HG02571 (cell line): ENCODE results near the gene FASTKD1.
"Not testable (repeated sequence)": the region's sequence is repeated elsewhere in the genome, so short reads cannot be mapped to it uniquely, and the experiment has no call there.

Source experiments
- ATAC-seq: cut with Tn5 transposase; IDR thresholded peaks from one replicate; pipeline ENCODE4 v1.9.1; 2021; ENCODE audit warnings: mild to moderate bottlenecking, moderate library complexity; ENCODE audit not compliant: unreplicated experiment

FASTKD1 gene

DNA sequence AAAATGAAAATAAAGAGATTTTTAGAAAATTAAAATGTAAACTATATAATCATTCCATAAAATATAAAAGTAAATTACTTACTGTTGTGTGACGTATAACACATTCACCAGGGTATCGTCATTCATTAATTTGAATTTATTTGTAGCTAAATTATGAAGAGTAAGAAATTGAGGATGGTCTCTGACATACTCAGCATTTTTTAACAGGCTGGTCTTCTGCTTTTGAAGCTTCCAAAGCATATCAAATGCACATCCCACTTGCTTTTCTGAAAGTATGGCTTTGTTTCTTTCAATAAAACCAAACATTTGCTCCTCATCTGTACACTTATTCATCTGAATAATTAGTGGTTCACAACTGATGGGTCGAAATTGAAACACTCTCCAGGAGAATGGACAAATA lies 2.1 kb downstream of the FASTKD1 start:
- no peak for ATAC-seq

DNA sequence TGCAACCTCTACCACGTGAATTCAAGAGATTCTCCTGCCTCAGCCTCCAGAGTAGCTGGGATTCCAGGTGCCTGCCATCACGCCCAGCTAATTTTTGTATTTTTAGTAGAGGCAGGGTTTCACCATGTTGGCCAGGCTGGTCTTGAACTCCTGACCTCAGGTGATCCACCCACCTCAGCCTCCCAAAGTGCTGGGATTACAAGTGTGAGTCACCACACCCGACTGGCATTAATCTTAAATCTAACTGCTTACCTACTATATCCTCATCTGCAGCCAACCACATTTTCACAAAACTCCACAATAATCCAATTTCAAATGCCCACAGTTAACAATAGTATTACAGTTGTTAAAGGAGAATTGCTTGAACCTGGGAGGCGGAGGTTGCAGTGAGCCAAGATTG lies 2.9 kb downstream of the FASTKD1 start:
- ATAC-seq = not testable (repeated sequence)

DNA sequence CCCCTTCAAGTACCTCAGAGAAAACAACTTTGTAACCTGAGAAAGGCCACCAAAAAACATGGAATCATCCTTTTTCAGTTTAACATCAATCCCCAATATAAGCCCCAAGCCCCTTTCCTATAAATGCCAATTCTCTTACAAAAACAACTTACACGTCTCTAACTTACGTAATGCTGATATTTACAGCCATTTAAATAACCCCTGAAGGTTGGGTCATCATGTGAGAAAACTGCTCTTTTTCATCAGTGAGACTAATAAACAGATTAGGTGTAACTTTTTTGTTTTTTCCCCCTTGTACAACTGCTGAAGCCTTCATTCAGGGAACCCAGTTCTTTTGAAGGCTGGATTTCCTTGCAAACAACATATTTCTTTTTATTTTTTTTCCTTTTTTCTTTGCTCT lies 3.7 kb downstream of the FASTKD1 start:
- ATAC-seq = no peak

DNA sequence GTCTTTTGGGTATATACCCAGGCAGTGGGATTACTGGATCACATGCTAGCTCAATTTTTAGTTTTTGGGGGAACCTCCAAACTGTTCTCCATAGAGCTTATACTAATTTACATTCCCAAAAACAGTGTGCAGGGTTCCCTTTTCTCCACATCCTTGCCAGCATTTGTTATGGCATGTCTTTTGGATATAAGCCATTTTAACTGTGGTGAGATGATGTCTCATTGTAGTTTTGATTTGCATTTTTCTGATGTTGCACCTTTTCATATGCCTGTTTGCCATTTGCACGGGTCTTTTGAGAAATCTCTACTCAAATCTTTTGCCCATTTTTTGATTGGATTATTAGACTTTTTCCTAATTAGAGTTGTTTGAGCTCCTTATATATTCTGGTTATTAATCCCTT lies 8.0 kb downstream of the FASTKD1 start:
- ATAC-seq = no peak

DNA sequence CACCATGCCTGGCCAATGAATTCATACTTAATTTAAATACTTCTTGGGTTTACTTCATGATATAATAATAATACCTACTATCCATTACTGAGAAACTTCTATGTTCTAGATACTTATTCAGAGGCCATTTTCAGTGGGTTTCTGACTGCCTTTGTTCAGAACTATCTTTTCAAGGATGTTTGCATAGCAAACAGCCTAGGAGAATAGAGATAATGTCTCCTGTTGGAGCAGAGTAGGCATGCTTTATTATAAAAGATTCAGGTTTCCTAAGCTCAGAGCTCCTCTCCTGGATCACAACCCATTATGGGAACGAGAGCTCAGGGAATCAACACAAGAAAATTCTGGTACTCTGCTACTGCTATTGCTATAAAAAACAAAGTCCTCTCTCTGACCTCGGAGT lies 11.1 kb downstream of the FASTKD1 start:
- ATAC-seq = no peak

DNA sequence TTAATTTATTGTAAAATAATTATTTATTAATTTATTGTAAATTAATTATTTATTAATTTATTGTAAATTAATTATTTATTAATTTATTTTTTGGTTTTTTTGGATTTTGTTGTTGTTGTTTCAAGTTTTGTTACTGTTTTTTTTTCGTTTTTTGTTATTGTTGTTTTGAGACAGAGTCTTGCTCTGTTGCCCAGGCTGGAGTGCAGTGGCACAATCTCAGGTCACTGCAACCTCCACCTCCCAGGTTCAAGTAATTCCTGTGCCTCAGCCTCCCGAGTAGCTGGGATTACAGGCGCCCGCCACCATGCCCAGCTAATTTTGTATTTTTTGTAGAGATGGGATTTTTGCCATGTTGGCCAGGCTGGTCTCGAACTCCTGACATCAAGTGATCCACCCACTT lies 11.6 kb downstream of the FASTKD1 start:
- ATAC-seq = not testable (repeated sequence)

DNA sequence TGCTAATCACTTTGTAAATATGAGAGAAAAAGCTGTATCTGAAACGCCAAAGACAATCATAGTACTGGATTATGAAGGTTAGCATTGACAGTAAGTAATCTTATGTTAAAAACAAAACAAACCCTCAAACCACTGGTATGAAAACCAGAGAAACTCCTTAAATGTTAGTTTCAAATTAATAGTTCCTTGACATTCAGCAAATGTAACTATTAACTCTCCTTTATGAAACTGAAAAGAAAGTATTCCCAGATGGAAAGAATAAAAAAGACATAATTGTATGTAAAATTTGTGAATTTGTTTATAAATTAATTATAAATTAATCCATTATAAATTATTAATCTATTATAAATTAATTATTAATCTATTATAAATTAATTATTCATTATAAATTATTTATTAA lies 12.3 kb downstream of the FASTKD1 start:
- ATAC-seq = no peak

DNA sequence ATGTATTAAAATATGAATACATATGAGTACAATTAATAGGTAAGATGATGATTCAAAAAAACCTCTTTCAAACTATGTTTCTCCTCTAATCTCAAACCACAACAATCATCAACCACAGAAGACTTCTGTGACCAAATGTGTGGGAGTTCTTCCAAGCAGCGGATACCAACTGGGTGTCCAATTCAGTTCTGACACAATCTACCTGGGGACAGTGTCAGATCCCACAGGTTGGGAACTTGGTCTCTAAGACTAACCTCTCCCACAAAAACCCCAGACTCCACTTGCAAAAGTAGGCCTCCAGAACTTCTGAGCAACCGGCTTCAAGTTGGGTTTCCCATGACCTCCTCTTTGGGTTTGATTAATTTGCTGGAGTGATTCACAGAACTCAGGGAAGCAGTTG lies 26.9 kb downstream of the FASTKD1 start:
- ATAC-seq = no peak

DNA sequence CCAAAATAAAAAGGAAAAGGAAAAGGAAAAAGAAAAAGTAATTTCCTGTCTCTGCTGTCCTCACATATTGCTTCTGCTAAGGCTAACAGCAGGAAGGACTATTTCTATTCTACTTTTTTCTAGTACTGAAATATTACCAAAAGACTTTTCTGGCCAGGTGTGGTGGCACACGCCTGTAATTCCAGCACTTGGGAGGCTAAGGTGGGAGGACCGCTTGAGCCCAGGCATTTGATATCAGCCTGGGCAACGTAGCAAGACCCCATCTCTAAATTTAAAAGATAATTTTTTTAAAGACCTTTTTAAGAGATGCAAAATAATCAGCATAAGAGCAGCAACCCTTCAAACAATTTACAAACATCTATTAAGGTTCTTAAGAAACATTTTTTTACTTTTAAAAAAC lies 31.2 kb downstream of the FASTKD1 start:
- ATAC-seq = no peak

DNA sequence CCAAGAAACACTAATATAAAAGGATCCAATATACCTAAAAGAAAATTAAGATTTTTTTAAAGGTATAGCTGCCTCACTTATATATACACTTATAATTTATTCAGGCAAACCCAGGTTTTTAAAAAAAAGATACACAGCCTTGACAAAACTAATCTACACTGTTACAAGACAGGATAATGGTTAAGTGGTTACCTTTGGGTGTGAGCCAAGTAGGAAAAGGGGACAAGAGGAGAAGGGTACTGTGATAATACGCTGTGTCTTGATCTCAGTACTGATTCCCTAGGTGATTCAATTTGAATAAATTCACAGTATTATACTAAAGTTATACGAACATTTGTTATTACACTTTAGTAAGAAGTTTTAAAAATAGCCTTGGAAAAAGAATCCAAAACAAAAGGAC lies 33.5 kb downstream of the FASTKD1 start:
- ATAC-seq = no peak

DNA sequence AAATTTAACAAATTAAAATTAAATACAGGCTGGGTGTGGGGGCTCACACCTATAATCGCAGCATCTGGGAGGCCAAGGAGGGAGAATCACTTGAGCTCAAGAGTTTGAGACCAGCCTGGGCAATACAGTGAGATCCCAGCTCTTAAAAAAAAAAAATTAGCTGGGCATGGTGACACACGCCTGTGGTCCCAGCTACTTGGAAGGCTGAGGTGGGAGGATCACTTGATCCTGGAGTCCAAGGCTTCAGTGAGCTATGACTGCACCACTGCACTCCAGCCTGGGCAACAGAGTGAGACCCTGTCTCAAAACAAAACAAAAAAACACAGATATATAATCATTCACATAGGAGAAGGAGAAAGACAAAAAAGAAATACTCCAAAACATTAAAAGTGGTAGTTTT lies 34.2 kb downstream of the FASTKD1 start:
- ATAC-seq = not testable (repeated sequence)

DNA sequence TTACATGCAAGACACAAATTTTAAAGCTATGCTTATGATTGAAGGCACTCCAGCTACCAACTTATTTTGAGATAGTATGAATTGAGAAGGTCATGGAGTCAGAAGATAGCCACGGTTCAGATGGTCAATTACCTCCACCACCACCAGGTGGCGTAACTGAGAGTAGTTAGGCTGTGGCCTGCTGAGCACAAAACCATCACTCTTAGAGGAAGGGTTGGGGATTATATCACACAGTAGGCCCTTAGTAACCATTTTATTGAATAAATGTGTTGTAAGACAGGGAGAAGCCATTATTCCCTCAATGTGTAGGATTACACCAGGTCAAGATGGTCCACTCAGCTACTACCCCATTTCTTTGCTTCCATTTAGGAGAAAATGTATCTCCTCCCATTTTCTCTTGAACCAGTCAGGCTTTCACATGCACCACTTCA lies 45.4 kb downstream of the FASTKD1 start:
- peak; percentile 82 for ATAC-seq

DNA sequence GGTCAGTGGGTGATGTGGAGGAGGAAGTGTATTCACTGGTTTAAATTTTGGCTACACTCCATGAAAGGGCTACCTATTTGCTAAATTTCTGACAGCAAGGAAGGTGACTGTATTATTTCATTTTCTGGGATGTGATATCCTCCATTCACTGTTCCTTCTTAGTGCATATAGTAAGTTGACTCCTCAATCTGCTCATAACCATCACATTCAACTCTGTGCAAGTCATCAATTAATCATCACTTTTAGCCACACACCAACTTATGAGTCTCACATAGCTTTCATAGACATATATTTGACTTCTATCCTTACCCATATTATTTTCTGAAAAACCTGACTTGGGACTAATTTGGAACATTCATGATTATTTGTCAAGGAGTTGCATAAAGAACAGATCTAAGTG lies 47.2 kb downstream of the FASTKD1 start:
- ATAC-seq = no peak

DNA sequence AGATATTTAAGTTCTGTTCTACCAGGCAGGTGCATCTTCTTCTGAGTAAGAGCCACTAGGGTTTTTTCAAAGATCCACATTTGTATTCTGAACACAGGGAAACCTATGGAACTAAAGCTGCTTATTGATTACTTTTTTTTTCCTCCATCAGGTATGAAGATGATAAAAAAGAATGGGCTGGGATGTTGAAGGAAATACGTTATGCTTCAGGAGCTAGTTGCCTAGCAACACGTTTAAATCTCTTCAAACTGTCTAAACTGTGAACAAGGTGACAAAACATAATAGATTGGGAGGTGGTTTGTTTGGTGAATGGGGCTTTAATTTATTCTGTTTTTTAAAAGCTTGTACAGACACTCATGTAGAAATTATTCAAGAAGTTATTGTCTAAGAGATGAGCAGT lies 48.2 kb downstream of the FASTKD1 start:
- no peak for ATAC-seq

DNA sequence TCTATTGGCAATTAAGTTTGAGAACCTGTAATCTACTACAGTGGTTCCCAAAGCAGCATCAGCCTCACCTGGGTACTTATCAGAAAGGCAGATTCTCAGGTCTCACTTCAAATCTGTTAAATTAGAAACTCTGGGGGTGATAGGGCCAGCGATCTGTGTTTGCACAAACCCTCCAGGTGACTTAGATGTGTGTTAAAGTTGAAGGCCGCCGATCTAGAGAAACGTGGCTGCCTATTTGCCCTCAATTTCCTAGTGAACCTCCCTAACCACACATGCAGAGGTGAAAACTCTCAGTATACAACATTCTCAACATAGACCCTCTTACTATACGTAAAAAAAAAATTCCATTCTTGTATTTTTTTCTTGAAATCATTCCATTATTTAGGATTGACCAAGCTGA lies 50.0 kb downstream of the FASTKD1 start:
- no peak for ATAC-seq

DNA sequence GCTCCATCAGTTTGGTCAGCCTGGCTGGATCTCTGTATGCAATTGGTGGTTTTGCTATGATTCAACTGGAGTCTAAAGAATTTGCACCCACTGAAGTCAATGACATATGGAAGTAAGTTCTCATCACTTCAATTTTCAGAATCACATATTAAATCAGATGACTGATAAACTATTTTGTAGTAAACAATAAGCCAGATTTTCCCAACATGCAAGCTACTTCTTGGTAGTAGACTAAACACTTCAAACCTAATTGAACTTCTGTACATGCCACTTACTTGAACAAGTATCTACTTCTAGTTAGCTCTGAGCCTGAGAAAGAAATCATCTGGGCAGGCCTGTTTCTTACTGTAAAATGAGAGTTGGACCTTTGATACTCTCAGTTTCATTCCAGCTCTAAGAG lies 52.8 kb downstream of the FASTKD1 start:
- no peak for ATAC-seq

DNA sequence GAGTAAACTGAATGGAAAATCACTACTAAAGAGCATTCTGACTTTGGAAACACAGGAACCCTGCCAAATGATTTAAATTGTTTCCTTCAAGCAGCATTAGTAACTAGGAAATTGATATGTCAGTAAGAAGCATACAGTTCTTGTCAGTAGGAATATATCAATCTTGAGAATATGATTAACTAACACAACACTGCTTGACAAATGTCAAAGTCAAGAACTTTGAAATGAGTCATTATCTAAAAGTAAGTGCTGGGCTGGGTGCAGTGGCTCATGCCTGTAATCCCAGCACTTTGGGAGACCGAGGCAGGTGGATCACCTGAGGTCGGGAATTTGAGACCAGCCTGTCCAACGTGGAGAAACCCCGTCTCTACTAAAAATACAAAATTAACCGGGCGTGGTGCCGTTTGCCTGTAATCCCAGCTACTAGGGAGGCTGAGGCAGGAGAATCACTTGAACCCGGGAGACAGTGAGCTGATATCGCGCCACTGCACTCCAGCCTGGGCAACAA lies 57.1 kb downstream of the FASTKD1 start:
- not testable (repeated sequence) for ATAC-seq

DNA sequence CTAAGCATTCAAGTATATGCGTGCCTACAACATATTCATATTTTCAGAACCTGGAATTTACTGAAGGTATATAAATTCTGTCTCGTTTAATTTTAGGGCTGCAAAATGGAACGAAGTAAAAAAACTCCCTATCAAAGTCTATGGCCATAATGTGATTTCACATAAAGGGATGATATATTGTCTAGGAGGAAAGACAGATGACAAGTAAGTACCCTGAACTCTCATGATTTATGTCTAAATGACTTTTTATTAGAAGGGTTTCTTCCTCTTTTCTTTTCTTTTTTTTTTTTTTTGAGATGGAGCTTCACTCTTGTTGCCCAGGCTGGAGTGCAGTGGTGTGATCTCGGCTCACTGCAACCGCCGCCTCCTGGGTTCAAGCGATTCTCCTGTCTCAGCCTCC lies 58.9 kb downstream of the FASTKD1 start:
- ATAC-seq = not testable (repeated sequence)

DNA sequence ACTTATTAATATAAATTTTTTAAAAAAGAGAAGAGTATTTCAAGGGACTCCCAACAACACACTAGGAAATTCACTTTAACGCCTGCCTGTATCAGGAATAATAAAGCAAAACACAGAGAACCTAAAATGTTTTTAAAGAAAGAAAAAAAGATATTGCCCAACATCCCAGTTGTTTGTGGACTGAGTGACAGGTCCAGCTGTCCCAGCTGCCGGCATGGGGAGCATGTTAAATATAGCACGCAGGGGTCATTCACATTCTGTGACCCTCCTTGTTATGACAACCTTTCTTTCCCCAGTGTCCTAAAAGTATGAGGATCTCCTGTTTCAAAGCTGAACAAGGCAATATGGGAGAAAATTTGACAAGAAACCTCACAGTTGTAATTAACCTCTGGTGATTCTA lies 59.7 kb downstream of the FASTKD1 start:
- no peak for ATAC-seq

DNA sequence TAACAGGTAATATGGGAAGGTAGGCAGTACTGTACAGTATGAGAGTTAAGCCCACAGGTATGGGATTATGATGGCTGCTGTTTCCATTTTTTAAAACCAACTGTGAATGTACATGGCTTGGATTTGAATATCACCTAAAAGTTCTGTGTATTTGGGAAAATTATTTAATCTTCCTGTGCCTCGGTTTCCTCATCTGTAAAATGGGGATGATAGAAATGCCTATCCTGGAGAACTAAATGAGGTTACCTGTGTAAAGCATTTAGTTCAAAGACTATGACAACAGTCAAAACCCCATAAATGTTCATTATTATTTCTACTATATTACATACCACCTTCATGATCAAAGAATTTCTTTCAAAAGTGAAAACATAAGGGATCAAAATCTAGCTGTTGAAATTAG lies 60.6 kb downstream of the FASTKD1 start:
- no peak for ATAC-seq

DNA sequence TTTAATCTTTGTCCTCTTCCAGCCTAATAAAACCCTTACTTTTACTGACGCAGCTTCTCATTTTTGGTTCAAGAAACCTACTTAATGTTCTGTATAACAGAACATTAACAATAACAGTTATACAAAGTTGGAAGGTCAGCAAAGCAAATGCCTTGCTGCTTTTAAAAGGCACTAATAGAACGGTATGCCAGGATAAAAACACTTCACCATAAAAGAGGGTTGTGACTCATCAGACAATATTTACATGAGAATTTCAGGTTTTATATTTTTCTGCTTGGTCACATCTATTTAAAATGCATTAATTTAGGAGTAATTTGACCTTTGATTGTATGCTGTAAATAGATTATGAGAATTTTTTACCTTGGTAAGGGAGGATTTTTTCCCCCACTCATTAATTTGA lies 61.1 kb downstream of the FASTKD1 start:
- no peak for ATAC-seq

DNA sequence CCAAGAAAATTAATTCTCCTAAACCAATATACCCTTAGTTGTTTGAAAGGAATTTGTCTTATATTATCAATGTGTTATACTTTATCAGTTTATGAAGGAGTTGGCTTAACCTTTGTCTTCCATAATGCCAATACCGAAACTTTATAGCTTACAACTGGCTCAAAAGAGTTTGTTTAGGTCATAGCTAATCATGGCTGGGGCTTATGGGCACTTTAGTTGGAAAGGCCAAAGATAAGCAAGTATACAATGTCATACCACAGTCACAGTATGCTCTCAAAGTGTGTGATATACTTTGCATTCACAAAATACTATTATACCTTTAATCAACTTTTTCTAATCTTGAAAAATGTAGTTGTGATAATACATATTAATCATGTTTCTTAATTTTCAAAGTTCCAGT lies 61.8 kb downstream of the FASTKD1 start:
- ATAC-seq = no peak

DNA sequence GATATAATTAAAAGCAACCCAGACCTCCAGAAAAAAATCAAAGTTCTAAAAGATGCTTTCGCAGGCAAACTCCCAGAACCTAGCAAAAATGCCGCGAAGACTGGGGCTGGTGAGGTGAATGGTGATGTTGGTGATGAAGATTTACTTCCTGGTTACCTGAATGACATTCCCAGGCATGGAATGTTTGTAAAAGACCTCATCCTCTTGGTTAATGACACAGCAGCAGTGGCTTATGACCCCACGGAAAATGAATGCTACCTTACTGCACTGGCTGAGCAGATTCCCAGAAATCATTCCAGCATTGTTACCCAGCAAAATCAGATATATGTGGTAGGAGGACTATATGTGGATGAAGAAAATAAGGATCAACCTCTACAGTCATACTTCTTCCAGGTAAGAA lies 63.2 kb downstream of the FASTKD1 start:
- no peak for ATAC-seq

DNA sequence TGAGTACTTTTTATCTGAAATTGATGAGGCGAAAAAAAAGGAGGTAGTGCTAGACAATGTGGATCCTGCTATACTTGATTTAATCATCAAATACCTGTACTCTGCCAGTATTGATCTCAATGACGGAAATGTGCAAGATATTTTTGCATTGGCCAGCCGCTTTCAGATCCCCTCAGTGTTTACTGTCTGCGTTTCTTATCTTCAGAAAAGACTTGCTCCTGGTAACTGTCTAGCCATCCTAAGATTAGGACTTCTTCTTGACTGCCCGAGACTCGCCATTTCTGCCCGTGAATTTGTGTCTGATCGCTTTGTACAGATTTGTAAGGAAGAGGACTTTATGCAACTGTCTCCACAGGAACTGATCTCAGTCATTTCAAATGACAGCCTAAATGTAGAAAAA lies 63.7 kb downstream of the FASTKD1 start:
- no peak for ATAC-seq
